Body of pancreas (tissue), 4 donors: ENCODE measurements around the gene CSRP1. TPM values are rescaled to one million over a fixed set of nuclear protein-coding genes. Genes with fewer than 3 reads are reported as not detected.

ENCODE experiments used
- ATAC-seq: fragments of 150-250 bp; one replicate; pipeline ENCODE4 v1.9.1; 2016
- DNase-seq, 4 donors: peaks; one replicate each; pipeline ENCODE4 v3.0.0-alpha.2; 2019
- H3K27ac ChIP-seq, 4 donors: fragments of 200-600 bp; sonication (generic); 1 replicate in 3 of 4; 2 replicates in 1 of 4; pipeline versions ENCODE4 v1.5.1 to v1.6.1; 2016 to 2019; ENCODE audit warnings: mild to moderate bottlenecking in 1 of 4, mixed read lengths in 1 of 4, moderate library complexity in 1 of 4
- H3K27me3 ChIP-seq, 2 donors: fragments of 200-600 bp; sonication (generic); one replicate each; pipeline ENCODE4 v1.6.0; 2016; ENCODE audit warnings: mild to moderate bottlenecking in 1 of 2
- H3K36me3 ChIP-seq, 2 donors: fragments of 200-600 bp; sonication (generic); replicated peaks in 1 of 2; 2 replicates each; pipeline ENCODE4 v1.5.1; 2016; ENCODE audit warnings: low read depth in 2 of 2; ENCODE audit not compliant: insufficient read depth in 1 of 2
- H3K4me1 ChIP-seq: fragments of 200-600 bp; sonication (generic); one replicate; pipeline ENCODE4 v1.6.0; 2016
- H3K4me3 ChIP-seq, 2 donors: fragments of 200-600 bp; sonication (generic); 1 replicate in 1 of 2; 2 replicates in 1 of 2; pipeline ENCODE4 v1.5.1; 2016 to 2019
- H3K9me3 ChIP-seq, 3 donors: fragments of 200-600 bp; sonication (generic); 1 replicate in 2 of 3; 2 replicates in 1 of 3; pipeline ENCODE4 v1.5.1; 2016
- POLR2A ChIP-seq, 3 donors: fragments of 450-650 bp; IDR thresholded peaks; one replicate each; pipeline ENCODE4 v1.6.1; 2016; ENCODE audit warnings: antibody characterized with exemption in 3 of 3, mild to moderate bottlenecking in 2 of 3
- WGBS, 2 donors: methylation state at CpG; one replicate each; pipeline ENCODE4 v1.1.5; 2017; 5-methylcytosine and 5-hydroxymethylcytosine counted together
- intact Hi-C: fragments of 100-400 bp; cut with DNase I; formaldehyde crosslinking; loops from one replicate; pipeline ENCODE4 v1.15.1; 2023
- total RNA-seq, 2 donors: library from RNA; depleted of rRNA; stranded (reverse); fragments of >200 nt; gene quantifications; one replicate each; pipeline ENCODE4 v1.1.0, GENCODE V29; 2016
- TF ChIP-seq, protein P1 (sequence below), 7 experiments: fragments of 450-650 bp in 4 of 7; fragments of 200-600 bp in 3 of 7; sonication (generic) in 3 of 7; IDR thresholded peaks; one replicate each; pipeline ENCODE4 v1.5.1; 2016 to 2019; ENCODE audit warnings: antibody characterized with exemption in 7 of 7

CSRP1 gene
- total RNA-seq, 2 donors from 2014 or later = 127 to 245 TPM

DNA sequence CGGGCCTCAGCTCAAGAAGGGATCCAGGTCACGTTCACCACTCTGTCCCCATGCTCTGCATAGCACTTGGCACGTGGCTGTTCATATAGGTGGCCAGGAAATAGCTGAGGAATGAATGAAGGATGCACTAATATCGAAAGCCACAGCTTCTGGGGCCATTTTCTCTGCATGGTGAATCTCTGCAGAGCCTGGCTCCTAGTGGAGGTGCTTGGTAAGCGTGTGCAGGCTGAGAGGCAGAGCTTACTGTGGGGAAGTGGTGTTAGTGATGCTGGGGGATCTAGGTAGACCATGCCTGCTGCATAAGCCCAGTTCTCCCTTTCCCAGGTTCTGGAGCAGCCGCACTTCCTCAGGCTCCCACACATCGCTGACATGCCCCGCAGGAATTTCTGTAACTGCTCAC, 8.3 kb downstream of the CSRP1 start:
- 95% methylated on average over 4 to 8 of the region's 8 CpGs for WGBS, 2 donors
- Histone ChIP-seq H3K36me3 (peaks cover 0 to 2% of the 10 kb centered on the region in 2 donors), H3K27me3 (no peaks in the 10 kb centered on the region), H3K27ac (no peak overlapping the region), H3K9me3 (no peaks in the 10 kb centered on the region), H3K4me1 (peaks cover 69% of the 10 kb centered on the region), H3K4me3 (no peak overlapping the region)
- TF ChIP-seq POLR2A (IDR thresholded peaks at IDR 0.05) = no peak
- TF ChIP-seq, protein P1, sequence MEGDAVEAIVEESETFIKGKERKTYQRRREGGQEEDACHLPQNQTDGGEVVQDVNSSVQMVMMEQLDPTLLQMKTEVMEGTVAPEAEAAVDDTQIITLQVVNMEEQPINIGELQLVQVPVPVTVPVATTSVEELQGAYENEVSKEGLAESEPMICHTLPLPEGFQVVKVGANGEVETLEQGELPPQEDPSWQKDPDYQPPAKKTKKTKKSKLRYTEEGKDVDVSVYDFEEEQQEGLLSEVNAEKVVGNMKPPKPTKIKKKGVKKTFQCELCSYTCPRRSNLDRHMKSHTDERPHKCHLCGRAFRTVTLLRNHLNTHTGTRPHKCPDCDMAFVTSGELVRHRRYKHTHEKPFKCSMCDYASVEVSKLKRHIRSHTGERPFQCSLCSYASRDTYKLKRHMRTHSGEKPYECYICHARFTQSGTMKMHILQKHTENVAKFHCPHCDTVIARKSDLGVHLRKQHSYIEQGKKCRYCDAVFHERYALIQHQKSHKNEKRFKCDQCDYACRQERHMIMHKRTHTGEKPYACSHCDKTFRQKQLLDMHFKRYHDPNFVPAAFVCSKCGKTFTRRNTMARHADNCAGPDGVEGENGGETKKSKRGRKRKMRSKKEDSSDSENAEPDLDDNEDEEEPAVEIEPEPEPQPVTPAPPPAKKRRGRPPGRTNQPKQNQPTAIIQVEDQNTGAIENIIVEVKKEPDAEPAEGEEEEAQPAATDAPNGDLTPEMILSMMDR (IDR thresholded peaks at IDR 0.05) = no peak
- intact Hi-C loops = no loop called here
- no peak for ATAC-seq
- DNase-seq = no peak

DNA sequence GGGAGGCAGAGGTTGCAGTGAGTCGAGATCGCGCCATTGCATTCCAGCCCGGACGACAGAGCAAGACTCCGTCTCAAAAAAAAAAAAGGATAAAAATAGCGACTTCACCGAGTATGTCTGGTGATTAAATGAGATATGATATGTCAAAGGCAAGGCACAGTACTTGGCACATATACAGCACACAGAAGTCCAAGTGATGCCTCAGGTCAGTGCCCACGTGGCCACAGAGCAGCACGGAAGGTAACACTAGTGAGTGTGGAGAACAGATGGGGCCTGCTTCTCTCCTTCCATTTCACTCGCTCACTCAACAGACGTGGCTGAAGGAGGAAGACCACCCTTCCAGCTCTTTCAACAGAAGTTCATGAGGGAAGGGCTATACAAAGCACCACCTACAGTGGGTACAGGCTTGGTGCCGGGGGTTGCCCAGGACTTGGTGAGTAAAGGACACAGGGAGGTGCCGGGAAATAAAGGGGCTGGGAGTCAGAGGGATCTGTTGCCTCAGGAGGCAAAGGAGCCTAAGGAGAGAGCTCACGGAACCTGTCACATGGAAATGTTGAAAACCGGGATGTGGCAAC, 8.9 kb downstream of the CSRP1 start:
- ATAC-seq (no peak), DNase-seq (no peak)
- peaks cover 66% of the 10 kb centered on the region for H3K4me1 ChIP-seq
- H3K36me3 ChIP-seq = peaks cover 0 to 2% of the 10 kb centered on the region in 2 donors
- intact Hi-C loops = no loop called here
- H3K27ac ChIP-seq = no peak overlapping the region
- H3K9me3 ChIP-seq = no peaks in the 10 kb centered on the region
- TF ChIP-seq, protein P1 (IDR thresholded peaks at IDR 0.05) = no peak
- no peak for TF ChIP-seq POLR2A (IDR thresholded peaks at IDR 0.05)
- no peaks in the 10 kb centered on the region for H3K27me3 ChIP-seq
- WGBS, 2 donors = 84 to 85% methylated on average over 16 of the region's 16 CpGs
- H3K4me3 ChIP-seq = no peak overlapping the region

DNA sequence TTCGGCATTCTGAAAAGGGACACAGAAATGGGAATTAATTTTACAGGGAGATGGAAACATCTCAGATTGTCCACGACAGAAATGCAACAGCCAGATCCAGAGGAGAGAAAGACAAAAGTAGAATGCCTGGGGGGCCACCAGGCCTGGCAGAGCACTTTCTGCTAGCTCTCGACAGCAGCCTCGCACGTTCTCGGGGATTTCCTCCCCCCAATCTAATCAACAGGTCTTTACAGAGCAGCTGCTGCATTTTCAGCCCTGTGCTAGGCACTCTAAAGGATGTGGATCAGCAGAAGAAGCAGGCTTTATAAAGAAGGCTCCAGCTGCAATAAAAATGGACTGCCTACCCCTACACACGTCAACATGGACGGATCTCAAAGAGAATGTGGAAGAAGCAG, 10.6 kb downstream of the CSRP1 start:
- 72 to 84% methylated on average over 8 of the region's 8 CpGs for WGBS, 2 donors
- H3K4me3 ChIP-seq = no peak overlapping the region
- peaks cover 51% of the 10 kb centered on the region for H3K4me1 ChIP-seq
- TF ChIP-seq, protein P1 (IDR thresholded peaks at IDR 0.05) = no peak
- TF ChIP-seq POLR2A (IDR thresholded peaks at IDR 0.05) = no peak
- no peaks in the 10 kb centered on the region for H3K9me3 ChIP-seq
- no peak for DNase-seq
- H3K27me3 ChIP-seq = no peaks in the 10 kb centered on the region
- H3K36me3 ChIP-seq = peaks cover 0 to 2% of the 10 kb centered on the region in 2 donors
- intact Hi-C loops = no loop called here
- ATAC-seq = no peak
- H3K27ac ChIP-seq = peak overlapping the region; percentile 3 to 51 (median 21)

DNA sequence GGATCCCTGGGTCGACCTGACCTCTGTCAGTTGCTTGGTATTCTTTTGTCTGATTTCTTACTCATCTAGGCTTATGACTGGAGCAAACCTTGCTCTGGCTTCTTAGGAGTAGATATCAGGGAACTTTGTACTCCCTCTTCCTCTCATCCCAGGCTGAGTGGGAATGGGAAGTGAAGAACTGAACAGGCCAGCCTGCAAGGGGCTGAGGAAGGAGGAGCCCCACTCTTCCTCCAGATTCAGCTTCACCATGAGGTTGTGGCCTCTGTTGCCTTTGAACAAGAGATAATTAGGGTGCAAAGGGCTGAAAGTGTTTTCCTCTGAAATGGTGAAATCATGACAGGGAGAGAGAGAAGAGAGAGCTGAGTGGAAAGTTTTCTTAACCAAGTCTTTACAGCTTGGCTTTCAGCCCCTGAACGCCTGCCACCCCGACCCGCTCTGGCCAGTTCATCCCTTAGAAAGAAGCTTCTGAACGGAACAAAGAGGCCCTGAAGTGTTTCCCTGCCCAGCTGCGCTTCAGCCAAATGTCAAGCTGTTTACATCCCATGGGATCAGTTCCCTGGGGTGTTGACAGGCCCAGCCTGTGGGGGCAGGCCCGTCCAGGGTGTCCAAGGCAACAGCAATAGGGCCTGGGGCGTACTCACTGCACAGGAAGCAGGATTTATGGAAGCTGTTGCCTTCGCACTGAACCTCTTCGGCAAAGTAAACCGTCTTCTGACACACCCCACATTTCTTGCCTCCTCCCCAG, 11.2 kb downstream of the CSRP1 start:
- H3K36me3 ChIP-seq = peaks cover 0 to 2% of the 10 kb centered on the region in 2 donors
- peak overlapping the region; percentile 3 to 51 (median 38) for H3K27ac ChIP-seq
- TF ChIP-seq POLR2A (IDR thresholded peaks at IDR 0.05) = no peak
- TF ChIP-seq, protein P1 (IDR thresholded peaks at IDR 0.05) = no peak

More for the DNA sequence above, 11.2 kb downstream of the CSRP1 start:
- Histone ChIP-seq H3K4me1 (peaks cover 45% of the 10 kb centered on the region), H3K4me3 (no peak overlapping the region), H3K27me3 (no peaks in the 10 kb centered on the region), H3K9me3 (no peaks in the 10 kb centered on the region)
- peak; percentile 31 for ATAC-seq
- WGBS, 2 donors = 55 to 56% methylated on average over 11 of the region's 11 CpGs
- intact Hi-C loops = no loop called here
- peak; percentile 22 to 59 (median 36) for DNase-seq
